Ishikawa (cell line): Measurements from ENCODE around the gene FOXP2.

Experiments
- EGR1 ChIP-seq: IDR thresholded peaks from 2 replicates; pipeline ENCODE4 v1.6.1; 2012
- MAX ChIP-seq: IDR thresholded peaks from 2 replicates; pipeline ENCODE4 v1.6.1; 2012
- REST ChIP-seq: IDR thresholded peaks from 2 replicates; pipeline ENCODE4 v1.6.1; 2012; ENCODE audit warnings: low read depth, mild to moderate bottlenecking
- TCF12 ChIP-seq: IDR thresholded peaks from 2 replicates; pipeline ENCODE4 v1.6.1; 2012; ENCODE audit warnings: low read depth
- ZBTB7A ChIP-seq: IDR thresholded peaks from 2 replicates; pipeline ENCODE4 v1.6.1; 2012; ENCODE audit warnings: low read depth

GRCh38 chr7:114627231-114627630 is 212.6 kb downstream of the FOXP2 start:
- TF ChIP-seq REST (no peak), MAX (no peak), TCF12 (no peak), ZBTB7A (no peak), EGR1 (no peak)
